ENCODE data around the gene GAK.

DNA sequence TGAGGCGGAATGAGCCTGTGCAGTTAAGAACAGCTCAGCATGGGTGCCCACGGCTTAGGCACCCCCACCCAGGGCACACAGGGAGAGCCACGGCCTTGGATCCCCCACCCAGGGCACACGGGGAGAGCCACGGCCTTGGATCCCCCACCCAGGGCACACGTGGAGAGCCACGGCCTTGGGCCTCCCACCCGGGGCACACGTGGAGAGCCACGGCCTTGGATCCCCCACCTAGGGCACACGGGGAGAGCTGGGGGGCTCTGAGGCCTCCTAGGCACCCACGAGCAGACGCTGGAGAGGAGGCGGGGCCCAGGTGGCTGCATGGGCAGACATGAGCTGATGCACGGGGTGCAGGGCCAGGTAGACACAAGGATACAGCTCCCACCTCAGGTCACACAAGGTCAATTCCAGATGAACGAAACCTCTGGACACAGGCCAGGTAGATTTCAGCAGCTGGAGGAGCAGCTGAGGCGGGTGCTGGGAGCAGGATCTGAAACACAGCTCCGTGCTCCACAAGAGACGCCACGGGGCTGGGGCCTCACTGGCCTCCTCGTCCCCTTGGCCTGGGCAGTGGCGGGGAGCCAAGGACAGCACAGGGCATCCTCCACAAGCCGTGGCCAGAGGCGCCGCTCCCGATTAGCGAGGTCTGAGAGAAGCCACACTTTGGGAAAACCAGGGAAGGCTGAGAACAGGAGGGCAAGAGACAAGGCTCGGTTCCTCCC, 30.8 kb downstream of the GAK start:
- TF ChIP-seq, protein P1, sequence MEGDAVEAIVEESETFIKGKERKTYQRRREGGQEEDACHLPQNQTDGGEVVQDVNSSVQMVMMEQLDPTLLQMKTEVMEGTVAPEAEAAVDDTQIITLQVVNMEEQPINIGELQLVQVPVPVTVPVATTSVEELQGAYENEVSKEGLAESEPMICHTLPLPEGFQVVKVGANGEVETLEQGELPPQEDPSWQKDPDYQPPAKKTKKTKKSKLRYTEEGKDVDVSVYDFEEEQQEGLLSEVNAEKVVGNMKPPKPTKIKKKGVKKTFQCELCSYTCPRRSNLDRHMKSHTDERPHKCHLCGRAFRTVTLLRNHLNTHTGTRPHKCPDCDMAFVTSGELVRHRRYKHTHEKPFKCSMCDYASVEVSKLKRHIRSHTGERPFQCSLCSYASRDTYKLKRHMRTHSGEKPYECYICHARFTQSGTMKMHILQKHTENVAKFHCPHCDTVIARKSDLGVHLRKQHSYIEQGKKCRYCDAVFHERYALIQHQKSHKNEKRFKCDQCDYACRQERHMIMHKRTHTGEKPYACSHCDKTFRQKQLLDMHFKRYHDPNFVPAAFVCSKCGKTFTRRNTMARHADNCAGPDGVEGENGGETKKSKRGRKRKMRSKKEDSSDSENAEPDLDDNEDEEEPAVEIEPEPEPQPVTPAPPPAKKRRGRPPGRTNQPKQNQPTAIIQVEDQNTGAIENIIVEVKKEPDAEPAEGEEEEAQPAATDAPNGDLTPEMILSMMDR (optimal IDR thresholded peaks at IDR 0.05 in 1 of 3, IDR thresholded peaks at IDR 0.05 in 1 of 3, conservative IDR thresholded peaks at IDR 0.05 in 1 of 3; ENCODE audit: extremely low read depth in 1 of 3, insufficient read depth in 2 of 3, low read length in 3 of 3): no peak
- TF ChIP-seq EZH2 (IDR thresholded peaks at IDR 0.05; ENCODE audit: low read length): no peak

Measured in keratinocyte (primary cell).